HepG2 (cell line): ENCODE data around the gene IBA57. TPM values are rescaled to one million over a fixed set of nuclear protein-coding genes. Genes with fewer than 3 reads are reported as not detected.

Experiments
- ATAD3A ChIP-seq: sonication (generic); formaldehyde crosslinking; IDR thresholded peaks from 2 replicates; pipeline ENCODE4 v1.4.0; 2020; ENCODE audit warnings: missing genetic modification reagents
- DRAP1 ChIP-seq: IDR thresholded peaks from 2 replicates; pipeline ENCODE4 v1.6.1; 2016; ENCODE audit warnings: missing genetic modification reagents, missing compliant biosample characterization
- FOSL2 ChIP-seq: sonication (generic); formaldehyde crosslinking; IDR thresholded peaks from 2 replicates; pipeline ENCODE4 v1.4.0; 2020; ENCODE audit warnings: missing genetic modification reagents
- HHEX ChIP-seq: IDR thresholded peaks from 2 replicates; pipeline ENCODE4 v1.6.1; 2016; ENCODE audit warnings: control low read depth
- HOXA3 ChIP-seq: sonication (generic); formaldehyde crosslinking; IDR thresholded peaks from 2 replicates; pipeline ENCODE4 v1.5.0; 2020; ENCODE audit warnings: missing genetic modification reagents
- SOX5 ChIP-seq: IDR thresholded peaks from 2 replicates; pipeline ENCODE4 v1.6.1; 2016; ENCODE audit warnings: borderline replicate concordance
- SRF ChIP-seq: IDR thresholded peaks from 2 replicates; pipeline ENCODE4 v1.6.1; 2011; ENCODE audit warnings: mild to moderate bottlenecking, low read depth, low read length, moderate library complexity
- THAP11 ChIP-seq: IDR thresholded peaks from 2 replicates; pipeline ENCODE4 v1.6.1; 2016; ENCODE audit warnings: missing biosample characterization, missing genetic modification reagents
- ZNF124 ChIP-seq: sonication (generic); formaldehyde crosslinking; IDR thresholded peaks from 2 replicates; pipeline ENCODE4 v1.4.0; 2020; ENCODE audit warnings: missing genetic modification reagents
- ZNF136 ChIP-seq: sonication (generic); formaldehyde crosslinking; IDR thresholded peaks from 2 replicates; pipeline ENCODE4 v1.8.1; 2022; ENCODE audit warnings: low read depth, mild to moderate bottlenecking, moderate library complexity, missing genetic modification reagents
- ZNF280D ChIP-seq: sonication (generic); formaldehyde crosslinking; IDR thresholded peaks from 2 replicates; pipeline ENCODE4 v1.5.1; 2020; ENCODE audit warnings: mild to moderate bottlenecking, missing genetic modification reagents
- ZNF780A ChIP-seq: sonication (generic); formaldehyde crosslinking; IDR thresholded peaks from 2 replicates; pipeline ENCODE4 v1.8.0; 2022; ENCODE audit warnings: mild to moderate bottlenecking, missing genetic modification reagents, moderate library complexity
- polyA plus RNA-seq, 8 experiments: library from polyadenylated mRNA; depleted of rRNA in 3 of 8; stranded (reverse) in 7 of 8; unstranded in 1 of 8; fragments of >200 nt; fragmentation: Illumina TruSeq in 4 of 8; extraction: Trizol in 4 of 8; gene quantifications; 2 replicates each; pipeline versions ENCODE4 v1.2.1 to v1.2.3, GENCODE V29; 2011 to 2016; ENCODE audit warnings: low read depth in 4 of 8, missing spikeins in 1 of 8, mixed read lengths in 1 of 8; ENCODE audit not compliant: insufficient read depth in 1 of 8
- total RNA-seq, 5 experiments: library from RNA; depleted of rRNA; stranded (reverse); fragments of >200 nt; fragmentation: Illumina TruSeq; extraction: Trizol; gene quantifications; 2 replicates each; pipeline ENCODE4 v1.2.3, GENCODE V29; 2016; ENCODE audit warnings: low read depth in 1 of 5
- TF ChIP-seq, protein P1 (sequence below): sonication (generic); formaldehyde crosslinking; IDR thresholded peaks from 2 replicates; pipeline ENCODE4 v1.4.0; 2020; ENCODE audit warnings: mild to moderate bottlenecking, missing genetic modification reagents
- TF ChIP-seq, protein P2 (sequence below): IDR thresholded peaks from 2 replicates; pipeline ENCODE4 v1.6.1; 2016
- TF ChIP-seq, protein P3 (sequence below): sonication (generic); formaldehyde crosslinking; IDR thresholded peaks from 2 replicates; pipeline ENCODE4 v1.8.1; 2023; ENCODE audit warnings: mild to moderate bottlenecking, inconsistent platforms, moderate library complexity, missing genetic modification reagents, borderline replicate concordance
- TF ChIP-seq, protein P4 (sequence below): IDR thresholded peaks from 2 replicates; pipeline ENCODE4 v1.6.1; 2018; ENCODE audit warnings: missing genetic modification reagents
- TF ChIP-seq, protein P5 (sequence below): sonication (generic); formaldehyde crosslinking; IDR thresholded peaks from 2 replicates; pipeline ENCODE4 v1.4.0; 2020; ENCODE audit warnings: mild to moderate bottlenecking, missing genetic modification reagents

The IBA57 gene
- total and polyA plus RNA-seq, 2 of the 13 experiments (the other 11 are each of a cell fraction or from before 2014, with no cell fraction given) = 2.3 to 10.2 TPM

DNA sequence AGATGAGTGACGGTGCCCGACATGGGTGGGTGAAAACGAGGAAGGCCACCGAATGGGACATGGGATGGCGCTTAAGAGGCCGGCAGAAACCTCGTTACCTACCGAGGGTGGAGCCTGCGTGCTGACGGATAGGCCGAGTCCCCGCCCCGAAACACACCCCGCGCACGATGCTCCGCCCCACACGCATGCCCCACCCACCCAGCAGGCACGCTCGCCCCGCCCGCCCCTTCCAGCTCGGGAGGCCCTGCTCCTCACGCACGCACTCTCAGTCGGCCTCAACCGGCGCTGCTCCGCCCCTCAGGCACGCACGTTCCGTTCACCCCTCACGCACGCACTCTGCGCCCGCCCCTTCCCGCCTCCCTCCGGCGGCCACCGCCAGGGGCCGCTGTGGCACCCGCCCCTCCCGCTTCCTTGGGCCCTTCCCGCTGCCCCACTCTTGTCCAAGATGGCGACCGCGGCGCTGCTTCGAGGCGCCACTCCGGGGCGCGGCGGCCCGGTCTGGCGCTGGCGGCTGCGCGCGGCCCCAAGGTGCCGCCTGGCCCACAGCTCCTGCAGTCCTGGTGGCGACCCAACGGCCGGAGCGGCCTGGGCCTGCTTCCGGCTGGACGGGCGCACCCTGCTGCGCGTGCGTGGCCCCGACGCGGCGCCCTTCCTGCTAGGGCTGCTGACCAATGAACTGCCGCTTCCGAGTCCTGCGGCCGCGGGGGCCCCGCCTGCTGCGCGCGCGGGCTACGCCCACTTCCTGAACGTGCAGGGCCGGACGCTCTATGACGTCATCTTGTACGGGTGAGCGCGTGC, at the start of gene IBA57 (continued):
- TF ChIP-seq THAP11 (CRISPR knock-in tag) (peak; percentile 88), HOXA3 (CRISPR knock-in tag) (peak; percentile 80), ZNF124 (no peak), DRAP1 (peak; percentile 96), ZNF780A (no peak), SRF (no peak), FOSL2 (peak; percentile 61; the same call in 1 of the 2 replicates), ATAD3A (CRISPR knock-in tag) (no peak), HHEX (CRISPR knock-in tag) (no peak), ZNF280D (CRISPR knock-in tag) (no peak), ZNF136 (CRISPR knock-in tag) (peak; percentile 32; the same call in 1 of the 2 replicates), SOX5 (CRISPR knock-in tag) (peak; percentile 45; the same call in 1 of the 2 replicates)
- TF ChIP-seq, protein P1, sequence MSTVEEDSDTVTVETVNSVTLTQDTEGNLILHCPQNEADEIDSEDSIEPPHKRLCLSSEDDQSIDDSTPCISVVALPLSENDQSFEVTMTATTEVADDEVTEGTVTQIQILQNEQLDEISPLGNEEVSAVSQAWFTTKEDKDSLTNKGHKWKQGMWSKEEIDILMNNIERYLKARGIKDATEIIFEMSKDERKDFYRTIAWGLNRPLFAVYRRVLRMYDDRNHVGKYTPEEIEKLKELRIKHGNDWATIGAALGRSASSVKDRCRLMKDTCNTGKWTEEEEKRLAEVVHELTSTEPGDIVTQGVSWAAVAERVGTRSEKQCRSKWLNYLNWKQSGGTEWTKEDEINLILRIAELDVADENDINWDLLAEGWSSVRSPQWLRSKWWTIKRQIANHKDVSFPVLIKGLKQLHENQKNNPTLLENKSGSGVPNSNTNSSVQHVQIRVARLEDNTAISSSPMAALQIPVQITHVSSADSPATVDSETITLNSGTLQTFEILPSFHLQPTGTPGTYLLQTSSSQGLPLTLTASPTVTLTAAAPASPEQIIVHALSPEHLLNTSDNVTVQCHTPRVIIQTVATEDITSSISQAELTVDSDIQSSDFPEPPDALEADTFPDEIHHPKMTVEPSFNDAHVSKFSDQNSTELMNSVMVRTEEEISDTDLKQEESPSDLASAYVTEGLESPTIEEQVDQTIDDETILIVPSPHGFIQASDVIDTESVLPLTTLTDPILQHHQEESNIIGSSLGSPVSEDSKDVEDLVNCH = no peak
- TF ChIP-seq, protein P2, sequence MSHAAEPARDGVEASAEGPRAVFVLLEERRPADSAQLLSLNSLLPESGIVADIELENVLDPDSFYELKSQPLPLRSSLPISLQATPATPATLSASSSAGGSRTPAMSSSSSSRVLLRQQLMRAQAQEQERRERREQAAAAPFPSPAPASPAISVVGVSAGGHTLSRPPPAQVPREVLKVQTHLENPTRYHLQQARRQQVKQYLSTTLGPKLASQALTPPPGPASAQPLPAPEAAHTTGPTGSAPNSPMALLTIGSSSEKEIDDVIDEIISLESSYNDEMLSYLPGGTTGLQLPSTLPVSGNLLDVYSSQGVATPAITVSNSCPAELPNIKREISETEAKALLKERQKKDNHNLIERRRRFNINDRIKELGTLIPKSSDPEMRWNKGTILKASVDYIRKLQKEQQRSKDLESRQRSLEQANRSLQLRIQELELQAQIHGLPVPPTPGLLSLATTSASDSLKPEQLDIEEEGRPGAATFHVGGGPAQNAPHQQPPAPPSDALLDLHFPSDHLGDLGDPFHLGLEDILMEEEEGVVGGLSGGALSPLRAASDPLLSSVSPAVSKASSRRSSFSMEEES (CRISPR knock-in tag) = peak; percentile 46; the same call in 1 of the 2 replicates
- TF ChIP-seq, protein P3, sequence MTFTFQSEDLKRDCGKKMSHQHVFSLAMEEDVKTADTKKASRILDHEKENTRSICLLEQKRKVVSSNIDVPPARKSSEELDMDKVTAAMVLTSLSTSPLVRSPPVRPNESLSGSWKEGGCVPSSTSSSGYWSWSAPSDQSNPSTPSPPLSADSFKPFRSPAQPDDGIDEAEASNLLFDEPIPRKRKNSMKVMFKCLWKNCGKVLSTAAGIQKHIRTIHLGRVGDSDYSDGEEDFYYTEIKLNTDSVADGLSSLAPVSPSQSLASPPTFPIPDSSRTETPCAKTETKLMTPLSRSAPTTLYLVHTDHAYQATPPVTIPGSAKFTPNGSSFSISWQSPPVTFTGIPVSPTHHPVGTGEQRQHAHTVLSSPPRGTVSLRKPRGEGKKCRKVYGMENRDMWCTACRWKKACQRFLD = no peak
- TF ChIP-seq, protein P4, sequence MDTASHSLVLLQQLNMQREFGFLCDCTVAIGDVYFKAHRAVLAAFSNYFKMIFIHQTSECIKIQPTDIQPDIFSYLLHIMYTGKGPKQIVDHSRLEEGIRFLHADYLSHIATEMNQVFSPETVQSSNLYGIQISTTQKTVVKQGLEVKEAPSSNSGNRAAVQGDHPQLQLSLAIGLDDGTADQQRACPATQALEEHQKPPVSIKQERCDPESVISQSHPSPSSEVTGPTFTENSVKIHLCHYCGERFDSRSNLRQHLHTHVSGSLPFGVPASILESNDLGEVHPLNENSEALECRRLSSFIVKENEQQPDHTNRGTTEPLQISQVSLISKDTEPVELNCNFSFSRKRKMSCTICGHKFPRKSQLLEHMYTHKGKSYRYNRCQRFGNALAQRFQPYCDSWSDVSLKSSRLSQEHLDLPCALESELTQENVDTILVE = peak; percentile 79
- TF ChIP-seq, protein P5, sequence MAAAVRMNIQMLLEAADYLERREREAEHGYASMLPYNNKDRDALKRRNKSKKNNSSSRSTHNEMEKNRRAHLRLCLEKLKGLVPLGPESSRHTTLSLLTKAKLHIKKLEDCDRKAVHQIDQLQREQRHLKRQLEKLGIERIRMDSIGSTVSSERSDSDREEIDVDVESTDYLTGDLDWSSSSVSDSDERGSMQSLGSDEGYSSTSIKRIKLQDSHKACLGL (CRISPR knock-in tag) = peak; percentile 72; the same call in 1 of the 2 replicates
